GM18858 (cell line): Measurements from ENCODE around the gene PEX14.

Experiments used
- ATAC-seq: cut with Tn5 transposase; IDR thresholded peaks from one replicate; pipeline ENCODE4 v1.9.1; 2021; ENCODE audit not compliant: unreplicated experiment

The PEX14 gene

DNA sequence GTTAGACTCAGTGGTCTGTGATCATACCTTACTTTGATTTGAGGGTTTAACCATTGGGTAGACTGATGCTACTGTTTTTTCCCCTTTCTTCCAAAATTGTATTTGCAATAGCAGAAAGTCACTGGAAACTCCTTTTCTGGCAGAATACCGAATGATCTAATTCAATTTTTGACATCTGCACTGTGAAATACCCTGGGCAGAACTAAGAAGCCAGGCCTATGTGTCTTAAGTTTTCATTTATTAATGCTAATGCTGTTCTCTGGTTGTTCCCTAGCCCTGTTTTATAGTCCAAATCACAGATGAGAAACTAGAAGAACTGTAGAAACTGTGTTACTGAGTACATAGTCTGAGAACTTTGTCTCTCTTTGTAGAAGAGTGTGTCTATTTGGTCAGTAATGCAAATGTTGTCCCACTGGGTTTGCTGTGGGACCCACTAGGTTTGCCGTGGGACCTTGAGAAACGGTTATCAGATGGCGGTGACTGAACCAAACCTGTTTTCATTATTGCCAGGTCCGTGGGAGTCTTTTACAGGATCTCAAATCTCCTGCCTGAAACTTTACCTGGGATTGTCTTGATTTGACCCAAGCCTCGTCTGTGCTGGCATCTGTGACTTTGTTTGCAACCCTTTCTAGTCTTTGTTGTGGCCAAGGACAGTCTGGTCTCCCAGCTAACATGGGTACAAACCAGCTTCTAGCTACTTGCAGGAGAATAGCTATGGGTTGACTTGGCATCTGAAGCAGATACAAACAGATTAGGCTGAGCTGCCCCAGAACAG, 41.4 kb downstream of the PEX14 start:
- ATAC-seq, result no peak

DNA sequence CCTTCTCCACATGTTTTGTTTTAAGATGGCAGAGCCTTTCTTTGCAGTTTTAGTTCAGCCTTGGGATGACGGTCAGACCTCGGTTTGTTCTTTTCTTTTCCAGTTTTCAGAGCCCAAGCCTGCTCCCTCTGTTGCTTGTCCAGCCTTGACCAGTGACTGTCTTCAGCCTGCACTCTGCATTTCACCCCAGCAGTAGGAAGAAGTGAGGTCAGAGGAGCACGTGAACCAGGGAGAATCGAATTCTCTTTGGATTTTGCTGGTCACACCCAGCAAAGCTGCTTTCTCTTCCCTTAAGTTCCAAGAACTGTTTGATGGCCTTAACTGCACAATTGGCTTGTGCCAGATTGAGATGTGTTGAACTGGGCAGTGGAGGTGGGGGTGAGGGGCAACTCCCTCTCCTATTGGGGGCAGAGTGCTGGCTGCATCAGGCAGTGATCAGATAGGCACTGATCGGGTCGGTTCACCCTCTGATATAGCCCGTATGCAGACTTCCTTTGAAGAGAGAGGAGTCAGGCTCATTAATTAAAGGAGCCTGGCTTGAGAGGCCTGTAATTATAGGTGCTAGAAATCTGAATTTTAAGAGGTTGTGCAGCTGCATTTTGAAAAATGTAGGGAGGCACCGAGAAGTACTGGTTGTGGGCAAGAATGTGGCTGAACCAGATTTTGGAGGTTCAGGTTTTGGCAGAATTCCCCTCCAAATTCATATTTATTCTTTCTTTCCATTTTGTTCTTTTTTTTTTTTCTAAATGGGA, 42.4 kb downstream of the PEX14 start:
- no peak for ATAC-seq

DNA sequence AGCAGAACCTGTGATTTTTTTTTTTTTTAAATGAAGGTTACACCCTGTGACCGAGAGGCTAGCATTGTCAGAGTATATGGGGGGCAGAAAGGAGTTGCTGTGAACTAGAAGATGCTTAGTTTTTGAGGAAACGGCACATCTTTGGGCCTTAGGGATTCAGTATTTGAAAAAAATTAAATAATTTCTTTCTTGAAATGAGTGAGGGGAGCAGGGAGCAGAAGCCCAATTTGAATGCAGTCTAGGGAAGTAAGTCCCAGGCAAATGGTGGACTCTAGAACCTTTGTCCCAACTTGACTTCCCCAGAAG, 42.9 kb downstream of the PEX14 start:
- no peak for ATAC-seq

DNA sequence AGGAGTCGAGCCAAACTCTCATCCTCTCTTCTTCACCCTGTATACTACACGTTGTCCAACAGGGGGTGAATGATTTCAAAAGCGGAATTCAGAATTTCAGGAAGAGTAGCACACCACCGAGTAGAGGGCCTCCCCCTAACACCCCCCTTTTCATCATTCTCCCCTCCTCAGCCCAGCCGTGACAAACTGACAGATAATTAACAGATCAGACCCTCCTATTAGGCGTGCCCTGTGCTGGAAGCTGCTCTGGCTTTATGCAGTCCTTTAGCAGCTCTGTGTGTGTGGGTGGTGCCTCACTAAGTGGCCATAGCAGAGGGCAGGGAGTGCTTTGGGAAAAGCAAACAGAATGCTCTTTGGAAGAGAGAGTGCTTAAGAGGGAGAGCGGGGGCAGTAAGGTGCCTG, 44.3 kb downstream of the PEX14 start:
- ATAC-seq, result no peak

DNA sequence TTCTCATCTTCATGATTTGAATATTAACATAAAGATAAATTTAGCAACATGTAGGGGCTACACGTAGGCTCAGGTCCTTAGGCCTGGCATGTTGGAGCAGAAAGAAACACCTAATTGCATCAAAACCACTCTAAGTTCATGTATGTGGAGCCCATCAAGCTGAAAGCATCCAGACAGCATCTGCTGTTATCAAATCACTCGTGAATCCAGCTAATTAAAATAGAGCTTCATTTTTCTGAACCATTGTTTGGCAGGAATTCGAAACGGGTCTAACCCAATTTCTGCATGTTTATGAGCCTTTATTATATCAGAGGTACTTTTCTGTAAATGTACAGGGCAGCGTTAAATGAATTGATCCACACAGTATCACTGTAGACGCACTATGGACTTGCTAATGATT, 45.7 kb downstream of the PEX14 start:
- ATAC-seq, result no peak

DNA sequence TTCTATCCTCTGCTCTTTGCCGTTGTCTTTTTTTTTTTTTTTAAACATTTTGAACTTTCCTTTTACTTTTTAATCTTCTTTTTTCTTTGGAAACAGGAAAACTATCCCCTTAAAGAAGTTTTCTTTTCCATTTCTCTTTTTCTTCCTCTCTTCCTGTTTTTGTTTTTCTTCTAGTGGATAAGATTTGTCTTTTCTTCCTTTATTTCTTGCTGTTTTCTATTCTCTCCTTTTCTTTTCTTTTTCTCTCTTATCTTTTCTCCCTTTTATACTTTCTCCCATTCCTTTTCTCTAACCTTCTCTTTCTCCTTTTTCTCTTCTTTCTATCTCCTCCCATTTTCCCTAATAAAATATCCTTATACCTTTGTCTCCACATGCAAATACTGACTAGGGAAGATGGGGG, 46.2 kb downstream of the PEX14 start:
- no peak for ATAC-seq

DNA sequence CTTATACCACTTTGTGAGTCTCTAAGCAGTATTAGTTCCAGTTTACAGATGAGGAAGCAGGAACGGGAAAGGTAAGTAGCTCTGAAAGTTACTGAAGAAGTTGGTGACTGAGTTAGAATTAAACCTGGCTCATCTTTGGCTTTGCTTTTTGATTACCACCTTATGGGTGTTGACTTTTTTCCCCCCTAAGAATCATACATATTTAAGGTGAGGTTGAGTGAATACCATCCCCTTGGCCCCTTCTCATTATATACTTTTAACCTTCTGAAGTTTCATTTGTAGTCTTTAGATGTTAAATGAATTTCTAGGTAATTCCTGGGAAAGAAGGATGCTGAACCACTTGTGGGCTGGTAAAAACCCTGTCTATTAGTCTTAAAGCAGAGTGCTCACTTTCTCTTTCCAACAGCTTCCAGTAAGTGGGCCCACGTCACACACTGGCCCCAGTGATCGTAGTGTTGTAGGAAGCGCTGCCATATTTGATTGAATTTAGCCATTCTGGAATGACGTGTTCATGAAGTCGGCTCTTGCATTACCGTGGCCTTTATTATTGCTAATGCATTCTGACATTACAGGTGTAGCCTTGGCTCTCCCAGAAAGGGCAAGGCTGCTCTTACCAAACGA, 46.9 kb downstream of the PEX14 start:
- ATAC-seq, result no peak

DNA sequence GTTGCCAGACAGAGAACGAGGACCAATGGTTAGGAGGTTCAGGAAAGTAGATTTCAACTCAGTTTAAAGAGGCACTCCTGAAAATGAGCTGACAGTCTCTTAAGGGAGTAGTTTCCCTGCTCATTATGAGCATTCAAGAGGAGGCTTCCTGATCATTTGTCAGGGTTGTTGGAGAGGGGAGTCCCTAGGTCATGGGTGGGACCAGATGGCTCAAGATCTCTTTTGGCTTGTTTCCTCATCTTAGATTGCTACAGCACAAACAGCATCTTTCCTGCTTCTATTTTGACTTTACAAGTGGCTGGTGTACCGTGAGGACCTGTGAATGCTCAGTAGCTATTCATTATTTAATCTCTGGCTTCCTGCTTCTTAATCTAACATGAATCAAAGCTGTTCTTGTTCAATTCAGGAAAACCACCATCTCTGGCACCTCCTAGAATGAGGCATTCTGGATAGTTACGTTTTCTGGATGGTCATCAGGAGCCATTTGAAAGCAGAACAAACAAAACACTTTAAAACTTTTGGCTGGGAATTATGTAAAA, 47.6 kb downstream of the PEX14 start:
- no peak for ATAC-seq

DNA sequence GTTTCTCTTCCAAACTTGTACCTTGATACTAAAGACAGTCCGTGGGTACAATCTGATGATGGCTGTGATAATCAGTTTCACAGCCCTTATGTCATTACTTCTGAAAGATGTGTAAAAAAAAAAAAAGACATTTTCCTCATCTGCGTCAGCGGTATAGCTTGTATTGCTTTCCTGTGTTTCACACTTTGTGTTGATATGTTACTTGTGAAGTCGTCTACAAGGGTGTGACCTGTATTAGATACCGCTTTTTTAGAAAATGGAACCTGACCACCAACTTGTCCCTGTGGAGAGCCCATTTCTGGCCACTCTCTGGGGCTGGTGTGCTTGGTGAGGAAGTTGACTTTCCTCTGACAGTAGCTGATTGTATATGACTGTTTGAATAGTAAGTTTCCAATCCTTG, 50.5 kb downstream of the PEX14 start:
- no peak for ATAC-seq

DNA sequence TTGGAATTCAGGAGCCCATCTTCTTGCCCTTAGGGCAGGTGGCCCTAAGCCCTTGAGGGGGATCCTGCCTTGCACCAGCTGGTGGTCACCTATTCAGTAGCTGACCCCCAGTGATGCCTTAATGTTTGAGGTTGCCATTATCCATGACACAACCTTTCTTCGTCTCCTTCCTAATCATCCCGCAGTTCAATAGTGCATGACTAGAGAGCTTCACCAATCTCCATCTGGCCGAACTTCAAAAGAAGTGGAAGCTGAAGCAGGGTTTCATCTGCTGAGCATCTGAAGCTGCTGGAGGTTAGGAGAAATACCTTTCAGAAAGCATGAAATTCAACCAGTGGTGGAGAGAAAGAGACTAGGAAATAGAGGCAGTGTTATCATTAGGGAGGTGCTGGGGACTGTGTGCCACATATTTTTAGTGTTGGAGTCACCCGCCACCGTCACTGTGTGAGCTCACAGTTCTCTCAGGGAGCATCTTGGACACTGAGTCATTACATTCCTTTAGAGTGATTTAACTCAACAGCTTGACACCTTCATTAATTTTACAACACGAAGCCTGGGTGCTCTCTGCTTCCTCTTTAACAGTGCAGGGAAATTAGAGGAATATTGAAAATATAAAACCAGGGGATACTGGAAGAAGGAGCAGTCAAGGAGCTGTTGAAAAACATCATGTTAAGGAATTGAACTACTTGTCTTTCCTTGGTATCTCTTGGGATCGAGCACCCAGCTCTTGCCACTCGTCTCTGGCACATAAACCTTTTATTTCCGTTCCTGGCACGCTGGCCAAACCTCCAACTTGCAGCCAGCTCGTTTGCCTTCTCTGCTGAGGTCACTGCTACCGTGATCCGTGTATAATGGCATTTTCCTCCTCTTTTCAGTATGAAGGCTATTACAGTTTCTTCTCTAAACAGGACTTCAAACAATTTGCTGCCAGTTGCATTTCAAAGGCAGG, 53.6 kb downstream of the PEX14 start:
- no peak for ATAC-seq

DNA sequence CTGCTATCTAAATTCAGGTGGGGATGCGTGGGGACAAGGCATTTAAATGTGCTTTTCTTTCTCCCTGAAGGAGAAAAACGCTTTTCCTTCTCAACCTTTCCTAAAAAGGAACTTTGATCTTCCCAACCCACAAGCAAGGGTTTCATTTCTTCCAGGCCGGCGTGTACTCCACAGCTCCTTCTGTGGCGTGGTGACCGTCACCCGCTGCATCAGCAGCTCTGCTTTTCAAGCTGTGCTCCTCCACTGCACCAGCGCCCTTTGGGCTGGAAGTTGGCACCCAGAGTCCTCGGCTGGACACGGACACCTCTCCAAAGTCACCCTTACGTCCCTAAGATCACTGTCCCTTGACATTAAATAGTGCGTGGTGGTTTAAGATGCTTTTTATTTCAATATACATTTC, 54.3 kb downstream of the PEX14 start:
- no peak for ATAC-seq

DNA sequence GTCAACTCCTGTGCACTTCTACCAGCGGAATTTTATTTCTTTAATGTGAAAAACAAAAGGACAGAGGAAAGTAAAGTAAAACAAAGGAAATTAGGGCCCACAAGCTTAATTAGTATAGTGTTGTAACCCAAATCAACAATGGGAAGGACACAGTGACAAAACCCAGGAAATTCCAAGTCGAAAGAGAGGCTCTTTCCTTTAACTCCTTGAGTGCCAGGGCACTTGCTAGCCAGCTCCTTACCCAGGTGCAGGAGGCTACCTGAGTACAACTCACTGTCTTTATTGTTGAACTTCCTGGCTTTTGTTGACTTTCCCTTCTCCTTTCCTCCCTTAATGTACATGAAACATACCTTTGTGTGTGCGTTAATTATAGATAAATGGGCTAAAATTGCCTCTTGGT, 55.0 kb downstream of the PEX14 start:
- ATAC-seq, result no peak

DNA sequence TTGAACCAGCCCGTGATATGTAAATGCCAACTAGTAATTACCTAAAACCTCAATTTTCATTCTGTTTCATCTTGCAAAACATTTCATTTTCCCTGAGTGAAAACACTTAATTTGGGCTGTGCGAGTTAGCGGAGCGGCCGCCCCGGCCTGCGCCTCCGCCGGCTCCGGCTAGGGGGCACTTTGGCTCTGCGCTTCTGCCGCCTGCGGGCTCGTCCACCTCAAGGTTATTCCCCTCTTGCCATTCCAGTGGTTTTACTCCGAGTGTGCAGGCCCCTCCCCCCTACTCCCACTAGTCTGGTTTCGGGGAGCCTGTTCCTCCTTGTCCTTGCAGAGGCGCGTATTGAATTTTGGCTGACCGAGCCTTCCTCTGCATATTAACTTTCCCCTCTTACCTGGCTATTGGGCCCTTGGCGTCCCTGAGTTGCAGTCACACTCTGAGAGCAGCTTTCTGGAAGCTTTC, 55.6 kb downstream of the PEX14 start:
- no peak for ATAC-seq

DNA sequence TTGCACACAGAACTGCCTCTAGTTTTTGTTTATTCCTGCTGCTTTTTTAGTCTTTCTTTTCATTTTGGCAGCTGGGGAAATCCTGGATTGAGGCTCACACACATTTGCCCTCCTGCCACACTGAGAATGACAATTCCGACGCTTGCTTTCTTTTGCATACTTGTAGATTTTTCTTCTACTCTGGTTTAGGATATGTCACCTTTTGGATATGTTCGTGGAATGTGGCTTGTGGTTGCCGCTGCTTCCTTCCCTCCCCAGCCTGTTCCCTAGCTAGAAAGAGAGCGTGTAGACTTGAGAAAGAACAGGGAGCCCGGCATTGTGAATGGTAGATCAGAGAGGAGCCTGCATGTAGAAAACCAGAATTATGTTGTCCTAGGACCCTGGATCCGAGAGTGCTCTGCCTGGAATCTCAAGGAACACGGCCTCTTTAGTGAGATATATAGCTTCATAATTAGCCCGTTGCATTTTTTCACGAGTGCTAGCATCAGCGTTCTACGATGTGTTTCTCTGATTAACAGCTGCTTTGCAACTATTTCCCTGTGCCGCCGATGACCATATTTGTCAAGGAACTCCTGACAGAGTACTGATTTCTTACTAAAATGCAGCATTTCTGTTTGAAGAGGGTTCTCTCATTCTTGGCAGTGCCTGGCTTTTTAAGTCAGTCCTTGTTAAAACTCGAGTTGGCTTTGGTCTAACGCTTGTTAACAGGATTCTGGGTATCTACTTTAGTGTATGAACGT, 56.2 kb downstream of the PEX14 start:
- no peak for ATAC-seq

DNA sequence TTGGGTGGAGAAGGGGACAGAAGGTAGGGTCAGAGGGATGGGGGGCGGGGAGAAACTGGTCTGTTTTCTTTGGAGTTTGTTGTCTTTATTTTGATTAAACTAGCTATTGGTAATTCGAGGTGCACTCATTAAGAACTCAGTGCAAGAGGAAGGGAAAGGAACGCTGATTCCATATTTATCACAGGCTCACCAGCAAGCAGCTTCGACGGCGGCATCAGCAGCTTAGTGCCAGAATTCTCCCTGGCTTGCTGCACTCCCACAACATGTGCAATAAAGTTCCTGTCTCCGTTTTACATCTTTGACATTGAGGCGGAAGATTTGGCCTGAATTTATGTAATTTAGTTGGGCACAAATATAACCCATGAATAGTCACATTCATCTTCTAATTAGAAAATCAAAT, 57.6 kb downstream of the PEX14 start:
- no peak for ATAC-seq

DNA sequence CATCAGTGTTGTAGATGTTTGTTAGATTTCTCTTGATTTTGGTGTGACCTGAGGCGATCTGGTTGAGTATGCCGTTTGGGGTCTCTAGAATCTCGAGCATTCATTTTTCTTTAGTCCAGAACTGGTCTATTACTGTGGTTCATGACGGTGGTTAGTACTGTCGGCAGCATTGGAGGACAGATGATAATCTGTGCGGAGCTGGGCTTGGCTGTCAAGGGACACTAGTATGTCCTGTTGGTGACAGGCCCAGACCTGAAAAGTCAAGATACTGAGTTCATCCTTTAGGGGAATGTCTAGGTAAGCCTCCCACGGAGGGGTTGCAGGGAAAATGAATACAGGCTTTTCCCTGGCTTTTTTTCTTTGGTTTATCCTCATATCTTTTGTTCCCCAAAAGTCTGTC, 59.8 kb downstream of the PEX14 start:
- no peak for ATAC-seq

DNA sequence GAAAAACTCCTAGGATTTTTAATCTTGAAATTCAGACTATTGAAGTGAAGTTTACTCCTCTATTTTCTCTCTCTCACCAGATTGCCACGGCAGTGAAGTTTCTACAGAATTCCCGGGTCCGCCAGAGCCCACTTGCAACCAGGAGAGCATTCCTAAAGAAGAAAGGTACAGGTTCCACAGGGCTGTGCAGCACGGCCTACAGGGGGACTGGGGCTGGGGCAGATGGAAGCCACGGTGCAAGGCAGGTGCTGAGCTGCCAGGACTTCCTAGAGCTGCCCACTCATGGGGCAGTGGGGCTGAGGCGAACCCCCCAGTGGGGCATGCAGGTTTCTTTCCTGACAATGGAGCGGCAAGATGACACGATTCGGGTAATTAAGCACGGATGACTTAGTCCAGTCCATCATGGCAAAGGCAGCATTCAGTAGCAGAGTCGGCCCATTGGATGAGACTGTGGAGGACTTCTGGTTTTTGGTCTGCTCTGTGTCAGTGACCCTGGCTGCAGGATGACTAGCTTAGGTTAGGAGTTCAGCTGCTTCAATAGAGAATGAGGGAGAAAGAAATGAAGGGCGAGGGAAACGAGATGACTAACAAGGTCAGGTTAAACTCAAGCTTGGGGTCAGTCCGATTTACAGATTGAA, 61.5 kb downstream of the PEX14 start:
- no peak for ATAC-seq

DNA sequence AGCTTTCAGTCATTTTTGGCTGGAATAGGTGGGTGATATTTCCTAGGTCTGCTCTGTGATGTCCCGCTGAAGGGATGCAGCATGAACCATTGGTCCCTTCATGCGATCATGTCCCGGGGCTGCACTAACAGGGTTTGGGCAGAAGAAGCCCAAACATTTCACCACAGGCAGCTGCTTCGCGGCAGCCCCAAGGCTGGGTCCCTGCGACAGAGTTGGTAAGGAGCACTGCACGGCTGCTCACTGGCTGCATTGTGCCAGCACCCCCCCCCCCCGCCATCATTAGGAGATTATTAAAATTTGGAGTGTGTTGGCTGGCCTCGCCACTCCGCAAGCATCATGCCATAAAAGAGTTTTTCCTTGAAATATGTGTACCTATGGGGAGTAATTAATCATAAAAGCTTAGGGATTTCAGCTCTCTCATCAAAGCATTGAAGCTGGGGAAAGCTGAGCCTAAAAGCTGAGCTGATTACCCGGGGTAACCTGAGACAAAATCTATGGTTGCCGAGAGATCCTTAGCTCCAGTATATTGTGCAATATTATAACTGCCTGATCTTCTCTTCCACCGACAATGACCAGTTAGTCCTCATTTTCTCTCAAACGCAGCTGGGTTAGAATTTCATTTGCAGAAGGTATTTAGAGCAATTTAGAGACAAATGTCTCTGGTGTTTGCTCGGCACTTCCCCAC, 62.5 kb downstream of the PEX14 start:
- ATAC-seq, result no peak
